Measurements from ENCODE around the gene B3GAT2.

DNA sequence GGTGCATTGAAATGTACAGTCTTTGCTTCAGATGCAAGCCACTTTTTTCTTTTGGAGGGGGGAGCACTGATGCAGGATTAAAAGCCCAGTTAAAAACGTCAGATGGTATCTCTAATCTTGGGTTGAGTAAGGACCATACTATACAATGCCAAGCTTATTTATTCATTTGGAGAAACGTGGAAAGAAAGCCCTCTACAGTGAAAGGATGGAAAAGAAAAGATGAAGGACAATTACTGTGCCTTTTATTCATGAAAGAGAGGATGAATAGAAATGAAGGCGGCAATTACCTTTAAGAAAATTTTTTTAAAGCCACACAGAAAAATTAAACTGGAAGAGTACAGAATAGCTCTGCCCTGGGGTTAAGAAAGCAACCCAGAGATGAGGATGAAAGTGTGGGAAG lies 2.7 kb downstream of the B3GAT2 start:
- TF ChIP-seq, protein P1, sequence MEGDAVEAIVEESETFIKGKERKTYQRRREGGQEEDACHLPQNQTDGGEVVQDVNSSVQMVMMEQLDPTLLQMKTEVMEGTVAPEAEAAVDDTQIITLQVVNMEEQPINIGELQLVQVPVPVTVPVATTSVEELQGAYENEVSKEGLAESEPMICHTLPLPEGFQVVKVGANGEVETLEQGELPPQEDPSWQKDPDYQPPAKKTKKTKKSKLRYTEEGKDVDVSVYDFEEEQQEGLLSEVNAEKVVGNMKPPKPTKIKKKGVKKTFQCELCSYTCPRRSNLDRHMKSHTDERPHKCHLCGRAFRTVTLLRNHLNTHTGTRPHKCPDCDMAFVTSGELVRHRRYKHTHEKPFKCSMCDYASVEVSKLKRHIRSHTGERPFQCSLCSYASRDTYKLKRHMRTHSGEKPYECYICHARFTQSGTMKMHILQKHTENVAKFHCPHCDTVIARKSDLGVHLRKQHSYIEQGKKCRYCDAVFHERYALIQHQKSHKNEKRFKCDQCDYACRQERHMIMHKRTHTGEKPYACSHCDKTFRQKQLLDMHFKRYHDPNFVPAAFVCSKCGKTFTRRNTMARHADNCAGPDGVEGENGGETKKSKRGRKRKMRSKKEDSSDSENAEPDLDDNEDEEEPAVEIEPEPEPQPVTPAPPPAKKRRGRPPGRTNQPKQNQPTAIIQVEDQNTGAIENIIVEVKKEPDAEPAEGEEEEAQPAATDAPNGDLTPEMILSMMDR (IDR thresholded peaks at IDR 0.05), result no peak
- TF ChIP-seq POLR2A (IDR thresholded peaks at IDR 0.05), result no peak

All from prostate gland (tissue), 2 donors.